Epithelial cell of proximal tubule (primary cell): ENCODE measurements around the gene HMGCS1. TPM values are rescaled to one million over a fixed set of nuclear protein-coding genes. Genes with fewer than 3 reads are reported as not detected.

Experiments
- DNase-seq: peaks from one replicate; pipeline ENCODE4 v3.0.0-alpha.2; 2011; ENCODE audit warnings: low read depth
- H3K4me3 ChIP-seq: 2 replicates; pipeline ENCODE4 v1.5.1; 2011; ENCODE audit warnings: low read depth, mild to moderate bottlenecking, low read length
- CTCF ChIP-seq: conservative IDR thresholded peaks from 2 replicates; pipeline ENCODE4 v1.5.1; 2012; ENCODE audit warnings: low read depth, mild to moderate bottlenecking, low read length
- total RNA-seq: library from RNA; depleted of rRNA; stranded (reverse); fragments of >200 nt; gene quantifications from 2 replicates; pipeline ENCODE4 v1.2.3, GENCODE V29; 2015

HMGCS1 gene
- total RNA-seq, 1 donor from 2014 or later = 34.4 TPM

- TF ChIP-seq CTCF = no peak
- no peak for DNase-seq
These were observed 18.0 kb downstream of the HMGCS1 start for GRCh38 chr5:43295202-43295601.

DNA sequence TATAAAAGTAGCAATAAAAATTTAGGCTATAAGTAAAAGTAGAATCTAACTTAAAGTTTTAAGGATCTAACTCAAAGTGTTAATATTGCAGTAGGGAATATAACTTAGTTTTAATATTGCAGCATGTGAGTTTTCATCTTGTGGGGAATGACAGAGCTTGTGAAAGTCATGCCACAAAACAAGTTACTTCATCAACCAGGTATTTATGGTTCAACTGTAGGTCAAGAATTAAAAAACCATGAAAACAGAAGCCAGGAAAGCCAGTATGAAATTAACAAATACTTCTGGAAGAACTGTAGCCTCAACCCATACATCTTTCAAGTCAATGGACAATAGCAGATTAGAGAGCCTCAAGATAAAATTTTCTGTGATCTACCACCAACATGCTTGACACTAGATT, 19.0 kb downstream of the HMGCS1 start:
- no peak for DNase-seq
- H3K4me3 ChIP-seq = no peak overlapping the region
- no peak for TF ChIP-seq CTCF

More at GRCh38 chr5:43295202-43295601, 18.0 kb downstream of the HMGCS1 start:
- no peak overlapping the region for H3K4me3 ChIP-seq

GRCh38 chr5:43290726-43291125, 22.5 kb downstream of the HMGCS1 start:
- no peak for DNase-seq
- no peak overlapping the region for H3K4me3 ChIP-seq
- no peak for TF ChIP-seq CTCF

GRCh38 chr5:43288269-43288831, 24.9 kb downstream of the HMGCS1 start:
- no peak for DNase-seq
- no peak for TF ChIP-seq CTCF
- no peak overlapping the region for H3K4me3 ChIP-seq

DNA sequence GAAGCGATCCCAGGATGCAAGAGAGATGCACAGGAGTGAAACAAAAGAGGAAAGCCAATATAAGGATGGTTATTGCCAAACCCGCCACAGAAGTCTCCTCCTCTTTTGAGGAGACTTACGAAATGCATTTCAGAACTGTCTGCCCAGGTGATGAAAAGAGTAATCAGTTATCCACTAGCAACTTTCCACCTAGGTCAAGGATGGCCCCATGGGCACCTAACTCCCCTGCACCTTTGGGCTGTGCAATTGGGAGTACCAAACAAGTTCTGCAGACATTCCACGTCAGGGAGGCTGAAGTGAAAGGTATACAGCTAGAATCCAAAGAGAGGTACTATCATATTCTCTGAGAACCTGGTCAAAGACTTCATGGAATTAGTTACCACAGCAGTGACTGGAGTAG, 25.7 kb downstream of the HMGCS1 start:
- no peak overlapping the region for H3K4me3 ChIP-seq
- TF ChIP-seq CTCF = no peak
- DNase-seq = no peak

DNA sequence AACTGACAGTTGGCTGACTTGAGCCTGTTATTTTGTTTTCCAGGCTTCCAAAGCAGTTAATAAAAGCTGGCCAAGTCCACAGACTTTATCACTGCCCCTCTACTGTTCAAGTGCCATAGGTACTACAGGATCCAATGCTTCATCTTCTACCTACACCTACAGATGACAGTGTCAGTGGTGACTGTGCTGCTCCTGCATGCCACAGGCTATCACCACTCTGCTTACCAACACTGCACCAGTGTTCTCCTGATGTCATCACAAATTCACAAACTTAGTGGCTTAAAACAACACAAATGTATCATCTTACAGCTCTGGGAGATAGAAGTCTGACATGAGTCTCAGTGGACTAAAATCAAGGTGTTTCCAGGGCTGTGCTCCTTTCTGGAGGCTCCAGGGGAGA, 26.6 kb downstream of the HMGCS1 start:
- H3K4me3 ChIP-seq = no peak overlapping the region
- TF ChIP-seq CTCF = no peak
- DNase-seq = no peak
